Measurements from ENCODE around the gene C1GALT1. TPM values are rescaled to one million over a fixed set of nuclear protein-coding genes. Genes with fewer than 3 reads are reported as not detected.
"Not testable (repeated sequence)": the region's sequence is repeated elsewhere in the genome, so short reads cannot be mapped to it uniquely, and the experiment has no call there.

The C1GALT1 gene
- total RNA-seq (10 to 100 TPM; 11.1 to 25.8 (median 14.9) TPM), polyA plus RNA-seq (1 to 10 TPM; 3.2 to 9.9 TPM)
- long read RNA-seq, donor 1, full-length matches to known transcripts: 24 of 28 reads
- long read RNA-seq, donor 1, partial matches to known transcripts: 1 of 28 reads
- long read RNA-seq, donor 1, other reads (novel, unspliced or antisense): 3 of 28 reads
- long read RNA-seq, donor 2, full-length matches to known transcripts: 10 of 10 reads
- long read RNA-seq, donor 2, partial matches to known transcripts: 0 of 10 reads
- long read RNA-seq, donor 2, other reads (novel, unspliced or antisense): 0 of 10 reads
- long read RNA-seq, donor 3, full-length matches to known transcripts: 5 of 7 reads
- long read RNA-seq, donor 3, partial matches to known transcripts: 0 of 7 reads
- long read RNA-seq, donor 3, other reads (novel, unspliced or antisense): 2 of 7 reads

DNA sequence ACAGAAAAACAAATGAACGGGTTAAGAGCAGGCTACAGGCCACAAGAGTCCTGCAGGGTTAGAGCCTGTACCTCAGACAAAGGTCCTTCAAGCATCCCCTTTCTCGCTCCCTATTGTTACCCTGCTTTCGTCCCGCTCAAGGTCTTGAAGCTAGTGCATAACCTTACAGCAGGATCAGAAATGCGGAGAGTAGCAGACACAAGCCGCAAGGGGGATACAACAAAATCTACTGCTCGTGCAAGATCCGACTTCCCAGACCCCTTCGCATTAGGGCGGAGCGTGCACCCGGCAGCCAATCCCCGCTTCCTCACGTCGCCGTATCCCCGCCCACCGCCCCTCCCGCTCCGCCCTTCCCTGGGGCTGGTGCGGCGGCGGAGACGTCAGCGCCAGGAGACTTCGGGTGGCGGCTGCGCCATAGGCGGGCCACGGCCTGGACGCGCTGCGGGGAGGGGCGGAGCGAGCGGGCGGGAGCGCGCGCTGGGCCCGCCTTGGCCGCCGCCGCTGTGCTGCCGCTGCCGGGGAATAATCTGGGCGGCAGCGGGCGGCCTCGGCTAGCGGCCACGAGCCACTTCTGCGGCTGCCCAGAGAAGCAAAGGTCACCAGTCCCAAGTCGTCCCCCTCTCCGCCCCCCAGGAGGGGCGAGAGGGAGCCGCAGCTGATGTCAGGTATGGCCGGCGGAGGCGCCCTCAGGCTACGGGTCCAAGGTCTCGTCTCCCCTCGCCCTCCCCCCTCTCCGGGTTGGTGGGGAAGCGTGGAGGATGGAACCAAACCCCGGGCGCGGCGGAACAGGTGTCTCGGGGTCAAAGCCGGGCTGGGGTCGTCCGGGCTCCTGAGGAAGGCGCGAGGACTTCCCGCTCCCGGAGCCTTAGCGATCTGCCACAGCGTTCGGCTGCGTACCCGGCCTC lies at the start of gene C1GALT1:
Gene C1GALT1, plus strand, starts transcription at position 389 of the 905 bp plus-strand sequence. CDS start 51,776 bp downstream, outside the sequence.
- Histone ChIP-seq H3K9me3 (no peaks in the 10 kb centered on the region), H3K4me3 (peak within 1 kb of the TSS; percentile 94), H3K27ac (peak within 1 kb of the TSS; percentile 75 to 90), H3K4me1 (ENCODE audit: insufficient read depth) (peaks cover 4% of the 10 kb centered on the region), H3K27me3 (no peaks in the 10 kb centered on the region), H3K36me3 (no peaks in the 10 kb centered on the region)
- 0% methylated on average over 42 to 82 of the region's 82 CpGs for WGBS, 3 donors
- peak; percentile 95 to 97 (median 97) for DNase-seq
- TF ChIP-seq EP300 (IDR thresholded peaks at IDR 0.05) (no peak), POLR2A (IDR thresholded peaks at IDR 0.05) (peak; percentile 64)
- TF ChIP-seq, protein P1, sequence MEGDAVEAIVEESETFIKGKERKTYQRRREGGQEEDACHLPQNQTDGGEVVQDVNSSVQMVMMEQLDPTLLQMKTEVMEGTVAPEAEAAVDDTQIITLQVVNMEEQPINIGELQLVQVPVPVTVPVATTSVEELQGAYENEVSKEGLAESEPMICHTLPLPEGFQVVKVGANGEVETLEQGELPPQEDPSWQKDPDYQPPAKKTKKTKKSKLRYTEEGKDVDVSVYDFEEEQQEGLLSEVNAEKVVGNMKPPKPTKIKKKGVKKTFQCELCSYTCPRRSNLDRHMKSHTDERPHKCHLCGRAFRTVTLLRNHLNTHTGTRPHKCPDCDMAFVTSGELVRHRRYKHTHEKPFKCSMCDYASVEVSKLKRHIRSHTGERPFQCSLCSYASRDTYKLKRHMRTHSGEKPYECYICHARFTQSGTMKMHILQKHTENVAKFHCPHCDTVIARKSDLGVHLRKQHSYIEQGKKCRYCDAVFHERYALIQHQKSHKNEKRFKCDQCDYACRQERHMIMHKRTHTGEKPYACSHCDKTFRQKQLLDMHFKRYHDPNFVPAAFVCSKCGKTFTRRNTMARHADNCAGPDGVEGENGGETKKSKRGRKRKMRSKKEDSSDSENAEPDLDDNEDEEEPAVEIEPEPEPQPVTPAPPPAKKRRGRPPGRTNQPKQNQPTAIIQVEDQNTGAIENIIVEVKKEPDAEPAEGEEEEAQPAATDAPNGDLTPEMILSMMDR (IDR thresholded peaks at IDR 0.05): peak; percentile 39 to 69 (median 55)
- intact Hi-C loops (cut with DNase I): loop anchor here in 1 of 4 donors (10.0 kb wide), 1 partner anchor 598 kb away; no protein-coding TSS in a partner anchor

DNA sequence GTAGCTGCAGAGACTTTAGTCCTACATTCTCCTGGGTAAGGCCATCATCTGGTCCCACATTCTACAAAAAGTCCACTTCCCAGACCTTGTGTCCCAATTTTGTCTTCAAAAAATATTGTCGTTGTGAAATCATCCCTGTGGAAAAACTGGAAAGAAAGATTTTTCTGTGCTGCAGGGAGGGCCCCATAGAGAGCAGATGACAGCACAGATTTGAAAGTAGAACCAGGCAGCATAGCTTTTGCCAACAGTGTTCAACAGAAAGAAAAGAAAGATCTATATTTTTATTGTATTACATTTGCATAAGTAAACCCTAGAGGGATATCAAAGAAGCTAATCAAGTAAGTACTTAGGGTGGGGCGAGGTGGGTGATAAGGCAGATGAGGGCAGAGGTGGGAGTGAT lies 48.3 kb upstream of the C1GALT1 start:
- no peak for TF ChIP-seq EP300 (IDR thresholded peaks at IDR 0.05)
- WGBS, 3 donors: 86 to 92% (median 90%) methylated on average over 2 of the region's 2 CpGs
- H3K9me3 ChIP-seq: no peaks in the 10 kb centered on the region
- intact Hi-C loops (cut with DNase I): no loop called here
- no peak overlapping the region for H3K27ac ChIP-seq
- no peak overlapping the region for H3K4me3 ChIP-seq
- no peaks in the 10 kb centered on the region for H3K27me3 ChIP-seq
- H3K36me3 ChIP-seq: no peaks in the 10 kb centered on the region
- DNase-seq: no peak
- peaks cover 2% of the 10 kb centered on the region for H3K4me1 ChIP-seq (ENCODE audit: insufficient read depth)

DNA sequence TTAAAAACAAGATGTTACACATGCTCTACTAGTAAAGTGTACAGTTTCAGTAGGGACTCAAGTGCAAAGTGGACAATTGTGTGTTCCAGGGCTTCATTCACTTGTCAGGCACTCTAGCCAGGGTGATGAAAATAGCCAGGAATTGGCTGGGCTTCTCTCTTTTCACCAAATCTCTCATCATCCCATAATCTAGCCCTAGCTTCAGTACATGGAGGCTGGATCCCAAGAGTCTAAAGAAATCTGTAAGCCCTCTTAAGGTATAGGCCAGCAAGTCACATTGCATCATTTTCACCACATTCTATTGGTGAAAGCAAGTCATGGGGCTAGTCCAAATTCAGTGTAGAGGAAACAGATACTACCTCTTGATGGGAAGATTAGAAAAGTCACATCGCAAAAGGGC lies 47.3 kb upstream of the C1GALT1 start:
- intact Hi-C loops (cut with DNase I): no loop called here
- no peak for DNase-seq
- TF ChIP-seq POLR2A (IDR thresholded peaks at IDR 0.05) (no peak), EP300 (IDR thresholded peaks at IDR 0.05) (no peak)
- TF ChIP-seq, protein P1 (IDR thresholded peaks at IDR 0.05): no peak
- Histone ChIP-seq H3K36me3 (no peaks in the 10 kb centered on the region), H3K9me3 (no peaks in the 10 kb centered on the region), H3K4me1 (ENCODE audit: insufficient read depth) (peaks cover 2% of the 10 kb centered on the region), H3K27ac (no peak overlapping the region), H3K4me3 (no peak overlapping the region), H3K27me3 (no peaks in the 10 kb centered on the region)
- 94 to 98% (median 96%) methylated on average over 1 of the region's 1 CpG for WGBS, 3 donors

DNA sequence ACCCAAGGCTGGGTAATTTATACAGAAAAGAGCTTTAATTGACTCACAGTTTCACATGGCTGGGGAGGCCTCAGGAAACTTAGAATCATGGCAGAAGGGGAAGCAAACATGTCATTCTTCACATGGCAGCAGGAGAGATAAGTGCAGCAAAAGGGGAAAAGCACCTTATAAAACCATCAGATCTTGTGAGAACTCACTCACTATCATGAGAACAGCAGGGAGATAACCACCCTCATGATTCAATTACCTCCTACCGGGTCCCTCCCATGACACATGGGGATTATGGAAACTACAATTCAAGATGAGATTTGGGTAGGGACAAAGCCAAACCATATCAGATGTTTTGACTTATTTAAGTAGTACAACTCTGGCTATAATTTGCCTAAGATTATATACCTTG lies 46.4 kb upstream of the C1GALT1 start:
- DNase-seq; H3K27ac ChIP-seq; H3K36me3 ChIP-seq; intact Hi-C loops (cut with DNase I); H3K9me3 ChIP-seq; H3K4me1 ChIP-seq (ENCODE audit: insufficient read depth); H3K27me3 ChIP-seq: not testable (repeated sequence)
- peak overlapping the region; percentile 16 for H3K4me3 ChIP-seq
- WGBS, 3 donors: 10 to 23% (median 20%) methylated on average over 1 of the region's 1 CpG
